Activated CD8-positive, alpha-beta memory T cell treated with anti-CD3 and anti-CD28 coated beads, Interleukin-2, amount 50 U/mL, for 24 hours (primary cell): ENCODE measurements around the gene RPN2.

Source experiments
- DNase-seq: peaks from one replicate; pipeline ENCODE4 v3.0.0-alpha.2; 2020; ENCODE audit errors: extremely low read depth

Gene RPN2

GRCh38 chr20:37185686-37186085 lies 6.6 kb downstream of the RPN2 start:
- DNase-seq = no peak

DNA sequence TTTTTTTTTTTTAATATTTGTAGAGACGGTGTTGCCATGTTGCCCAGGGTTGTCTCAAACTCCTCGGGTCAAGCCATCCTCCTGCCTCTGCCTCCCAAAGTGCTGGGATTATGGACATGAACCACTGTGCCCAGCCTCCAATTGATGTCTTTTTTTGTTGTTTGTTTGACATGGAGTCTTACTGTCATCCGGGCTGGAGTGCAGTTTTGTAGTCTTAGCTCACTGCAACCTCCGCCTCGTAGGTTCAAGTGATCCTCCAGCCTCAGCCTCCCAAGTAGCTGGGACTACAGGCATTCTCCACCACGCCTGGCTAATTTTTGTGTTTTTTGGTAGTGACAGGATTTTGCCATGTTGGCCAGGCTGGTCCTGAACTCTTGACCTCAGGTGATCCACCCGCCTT lies 9.7 kb downstream of the RPN2 start:
- no peak for DNase-seq

DNA sequence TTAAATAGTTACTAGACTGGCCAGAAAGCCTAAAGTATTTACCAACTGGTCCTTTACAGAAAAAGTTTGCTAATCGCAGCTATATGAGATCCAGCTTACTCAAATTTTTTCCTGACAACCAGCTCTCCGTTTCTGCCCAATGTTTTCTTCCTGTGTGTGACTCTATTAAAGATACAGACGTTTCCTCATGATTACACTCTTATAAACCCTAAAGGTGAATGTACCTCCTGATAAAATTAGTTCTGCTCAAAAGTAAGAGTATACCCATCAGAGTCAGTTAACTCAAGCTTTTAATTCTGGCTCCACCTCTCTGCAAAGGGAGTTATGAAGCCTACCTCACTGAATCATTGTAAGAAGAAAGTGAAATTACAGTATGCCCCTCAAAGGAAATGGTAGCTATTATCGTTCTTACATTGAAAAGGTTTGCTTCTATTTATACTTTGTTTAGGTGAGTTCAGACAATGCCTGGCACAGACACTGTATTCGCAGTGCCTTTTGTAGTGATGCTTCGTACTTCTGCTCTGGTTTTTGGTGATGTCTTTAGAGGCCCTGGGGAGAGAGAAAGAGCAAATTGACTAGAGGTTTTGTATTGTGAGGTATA lies 10.4 kb downstream of the RPN2 start:
- DNase-seq = no peak

GRCh38 chr20:37190354-37191112 lies 11.4 kb downstream of the RPN2 start:
- DNase-seq = no peak

DNA sequence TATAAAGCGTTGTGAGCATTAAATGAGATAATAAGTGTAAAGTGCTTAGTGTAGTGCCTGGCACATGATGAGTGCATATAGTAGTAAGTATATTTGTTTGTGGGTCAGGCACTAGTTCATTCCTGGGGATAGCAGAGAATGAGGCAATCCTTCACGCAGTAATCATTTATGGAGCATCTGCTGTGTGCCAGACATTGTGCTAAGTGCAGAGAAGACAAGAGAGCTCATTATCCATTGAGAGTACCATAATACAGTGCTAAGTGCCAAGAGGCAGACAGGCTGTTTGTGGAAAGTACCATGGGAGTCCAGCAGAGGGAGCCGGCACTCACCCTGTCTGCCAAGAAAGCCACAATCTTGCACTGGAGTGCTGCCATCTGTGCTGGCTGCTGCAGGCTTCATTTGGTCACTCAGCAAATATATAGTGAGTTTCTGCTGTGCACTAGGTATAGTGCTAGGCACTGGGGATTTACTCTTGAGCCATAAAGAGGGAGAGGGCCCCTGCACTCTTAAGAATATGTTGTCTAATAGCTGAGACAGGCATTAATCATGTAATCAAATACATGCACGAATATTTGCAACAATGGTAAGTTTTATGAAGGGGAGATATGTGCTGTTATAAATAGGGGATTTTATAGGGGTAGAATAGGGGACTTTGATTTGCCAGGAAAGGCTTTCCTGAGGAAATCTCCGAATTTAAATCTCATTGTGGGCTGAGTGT lies 13.2 kb downstream of the RPN2 start:
- peak; percentile 41 for DNase-seq

- no peak for DNase-seq
These were observed 14.1 kb downstream of the RPN2 start for GRCh38 chr20:37193226-37193625.

DNA sequence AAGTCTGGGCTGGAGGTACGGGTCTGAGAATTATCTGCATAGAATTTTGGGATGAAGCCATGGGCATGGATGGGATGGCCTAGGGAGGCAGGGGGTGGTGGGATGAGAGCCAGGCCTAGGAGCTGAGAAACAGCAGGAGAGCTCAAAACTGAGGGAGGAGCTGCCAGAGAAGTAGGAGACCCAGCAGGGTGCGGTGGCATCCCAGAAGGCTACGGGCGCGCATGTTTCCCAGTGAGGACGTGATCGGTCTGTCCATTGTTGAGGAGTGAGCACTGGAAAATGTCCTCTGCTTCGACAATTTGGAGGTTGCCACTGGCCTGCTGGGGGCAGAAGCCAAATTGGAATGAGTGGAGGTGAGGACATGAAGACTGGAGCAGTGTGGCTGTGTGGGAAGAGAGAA lies 14.7 kb downstream of the RPN2 start:
- DNase-seq = no peak

DNA sequence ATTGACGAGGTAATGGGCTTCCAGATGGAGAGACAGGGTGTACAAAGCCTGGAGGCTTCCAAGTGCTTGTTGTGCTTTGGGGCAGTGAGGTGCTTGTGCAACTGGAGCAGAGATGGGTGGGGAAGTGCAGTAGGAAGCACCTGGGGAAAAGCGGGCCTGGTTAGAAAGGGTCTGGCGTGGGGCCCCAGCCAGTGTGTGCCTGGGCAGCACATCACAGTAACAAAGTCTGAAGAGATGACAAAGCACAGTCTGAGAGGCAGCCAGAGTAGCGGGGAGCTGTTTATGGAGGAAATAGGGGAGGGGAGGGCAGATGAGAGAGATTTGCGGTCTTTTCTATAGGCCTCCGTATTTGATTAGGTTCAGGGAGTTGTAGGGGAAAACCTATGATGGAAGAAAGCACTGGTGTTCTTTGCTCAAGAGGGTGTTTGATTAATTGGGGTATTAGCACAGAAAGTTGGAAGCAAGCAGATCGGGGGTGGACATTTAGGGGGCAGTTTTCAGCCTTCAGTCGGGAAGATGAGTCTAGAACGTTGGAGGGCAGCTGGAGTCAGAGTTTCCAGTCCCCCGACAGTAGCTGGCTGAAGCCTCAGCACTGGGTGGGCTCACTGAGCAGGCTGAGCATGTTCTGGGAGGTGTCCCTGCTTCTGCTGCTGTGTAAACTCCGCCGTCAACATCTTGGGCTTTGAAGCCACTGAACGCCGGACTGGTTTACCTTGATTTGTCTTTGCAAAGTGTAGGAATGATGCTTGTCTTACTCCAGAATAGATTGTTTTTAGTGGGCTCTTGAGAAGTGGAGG lies 15.7 kb downstream of the RPN2 start:
- no peak for DNase-seq

DNA sequence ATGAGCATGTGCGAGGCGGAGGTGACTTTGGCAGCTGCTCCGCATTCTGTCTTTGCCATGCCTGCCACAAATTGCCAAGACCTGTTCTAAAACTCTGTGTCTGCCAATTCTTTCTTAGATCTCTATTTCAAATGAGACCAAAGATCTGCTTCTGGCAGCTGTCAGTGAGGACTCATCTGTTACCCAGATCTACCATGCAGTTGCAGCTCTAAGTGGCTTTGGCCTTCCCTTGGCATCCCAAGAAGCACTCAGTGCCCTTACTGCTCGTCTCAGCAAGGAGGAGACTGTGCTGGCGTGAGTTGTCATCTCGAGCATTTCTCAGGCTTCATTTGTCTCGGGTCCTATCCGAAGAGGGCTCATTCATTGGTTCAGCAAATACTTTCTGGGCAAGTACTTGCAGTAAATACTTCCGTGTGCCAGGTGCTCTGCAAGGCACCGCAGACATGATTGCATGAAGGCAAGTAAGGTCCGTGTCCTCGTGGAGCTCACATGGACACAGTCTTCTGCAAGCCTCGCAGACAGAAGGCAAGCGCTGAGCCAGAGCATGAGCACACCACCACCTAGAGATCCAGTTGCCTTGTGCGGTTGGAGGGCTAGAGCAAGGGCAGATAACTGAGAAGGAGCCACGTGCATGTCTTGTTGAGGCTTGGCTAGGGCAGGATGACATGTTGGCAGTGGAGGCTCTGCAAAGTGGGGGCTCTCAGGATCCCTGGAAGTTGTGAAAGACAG lies 20.0 kb downstream of the RPN2 start:
- no peak for DNase-seq

DNA sequence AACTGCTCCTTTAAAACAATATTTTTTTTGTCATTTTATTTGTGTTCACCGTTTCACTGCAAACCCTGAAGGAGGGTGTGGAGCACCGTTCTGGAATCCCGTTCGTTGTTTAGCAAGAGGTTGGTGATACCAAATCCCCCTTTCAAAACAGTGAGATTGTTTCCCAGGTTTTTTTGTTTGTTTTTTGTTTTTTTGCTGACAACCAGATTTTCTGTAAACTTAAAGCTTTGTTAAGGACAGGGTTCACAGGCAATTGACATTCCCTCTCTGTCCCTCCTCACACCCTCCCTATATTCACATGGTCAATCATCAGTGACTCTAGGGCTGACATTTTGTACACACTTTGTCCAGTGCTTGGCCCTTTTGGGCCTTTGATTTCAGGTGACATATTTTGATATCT lies 21.2 kb downstream of the RPN2 start:
- DNase-seq = no peak

DNA sequence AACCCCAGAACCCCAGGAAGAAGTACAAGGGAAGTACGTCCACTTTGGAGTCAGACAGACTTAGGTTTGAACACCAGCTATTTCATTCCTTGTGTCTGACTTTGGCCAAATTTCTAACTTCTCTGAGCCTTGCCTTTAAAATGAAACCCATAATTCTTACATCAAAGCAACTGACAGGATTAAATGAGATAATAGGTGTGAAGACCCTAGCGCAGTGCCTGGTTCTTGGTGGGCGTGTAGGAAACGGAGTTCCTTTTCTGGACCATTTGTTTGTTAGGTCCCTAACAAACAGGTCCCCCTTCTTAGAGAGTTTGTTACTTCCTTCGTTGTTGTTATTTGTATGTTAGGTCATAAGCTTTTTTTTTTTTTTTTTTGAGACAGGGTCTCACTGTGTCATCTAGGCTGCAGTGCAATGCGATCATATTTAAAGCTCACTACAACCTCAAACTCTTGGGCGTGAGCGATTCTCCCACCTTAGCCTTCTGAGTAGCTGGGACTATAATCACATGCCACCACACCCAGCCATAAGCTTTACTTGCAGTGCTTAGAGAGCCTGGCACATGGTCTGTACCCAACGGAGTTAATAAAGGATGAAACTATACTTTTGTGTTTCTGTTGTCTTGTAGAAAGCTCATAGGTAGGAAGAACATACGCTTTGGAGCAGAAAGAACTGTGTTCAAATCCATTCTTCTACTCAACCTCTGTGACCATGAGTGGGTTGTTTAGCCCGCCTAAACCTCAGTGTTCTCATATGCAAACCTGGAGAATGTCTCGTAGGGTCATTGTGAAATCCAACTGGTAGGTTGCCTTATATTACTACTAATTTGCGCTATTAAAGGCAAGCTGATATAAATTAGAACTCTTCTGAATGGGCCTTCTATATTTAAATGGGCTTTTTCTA lies 22.0 kb downstream of the RPN2 start:
- DNase-seq = no peak

GRCh38 chr20:37201827-37202162 lies 22.7 kb downstream of the RPN2 start:
- no peak for DNase-seq

DNA sequence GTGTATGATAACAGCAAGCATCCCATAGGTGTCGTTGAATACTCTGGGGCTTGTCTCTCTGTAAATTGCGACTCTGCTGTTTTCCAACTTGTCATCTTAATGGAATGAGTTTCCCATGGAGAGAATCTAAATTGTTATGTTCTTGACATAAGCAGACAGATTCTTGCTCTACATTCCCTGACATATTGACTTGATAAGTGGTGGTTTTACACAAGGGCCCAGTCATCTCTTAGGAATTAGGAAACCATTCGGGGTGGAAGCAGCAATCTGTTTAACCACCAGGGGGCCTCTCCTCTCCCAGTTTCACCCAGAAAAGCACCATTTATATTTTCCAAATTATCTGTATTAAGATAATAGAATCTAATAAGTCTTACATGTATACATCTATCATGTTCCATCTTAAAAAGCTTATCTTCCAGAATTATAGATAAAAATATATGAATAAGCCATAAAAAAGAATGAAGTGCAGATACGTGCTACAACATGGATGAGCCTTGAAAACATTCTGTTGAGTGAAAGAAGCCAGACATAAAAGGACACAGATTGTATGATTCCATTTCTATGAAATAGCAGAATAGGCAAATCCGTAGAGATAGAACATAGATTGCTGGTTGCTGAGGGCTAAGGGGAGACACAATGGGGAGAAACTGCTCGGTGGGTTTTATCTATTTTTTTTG lies 23.3 kb downstream of the RPN2 start:
- DNase-seq = no peak

DNA sequence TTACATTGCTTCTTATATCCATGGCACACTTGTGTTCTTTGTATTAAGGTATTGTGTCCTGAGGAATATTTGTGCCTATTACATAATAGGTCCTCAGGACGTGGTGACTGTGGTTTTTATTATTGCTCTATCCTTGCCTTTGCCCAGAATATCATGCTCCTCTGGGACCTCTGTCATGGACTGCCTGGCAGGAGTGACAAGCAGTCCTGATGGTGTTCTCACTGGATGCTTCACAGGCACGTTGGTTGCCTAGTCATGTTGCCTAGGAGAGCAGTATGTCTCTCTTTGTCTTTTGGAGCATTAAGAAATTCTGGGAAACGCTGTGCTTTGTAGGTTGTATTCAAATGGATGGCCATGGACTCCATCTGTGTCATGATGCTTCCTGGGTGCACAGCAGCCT lies 24.9 kb downstream of the RPN2 start:
- DNase-seq = no peak

- no peak for DNase-seq
These were observed 26.0 kb downstream of the RPN2 start for GRCh38 chr20:37205130-37205529.

DNA sequence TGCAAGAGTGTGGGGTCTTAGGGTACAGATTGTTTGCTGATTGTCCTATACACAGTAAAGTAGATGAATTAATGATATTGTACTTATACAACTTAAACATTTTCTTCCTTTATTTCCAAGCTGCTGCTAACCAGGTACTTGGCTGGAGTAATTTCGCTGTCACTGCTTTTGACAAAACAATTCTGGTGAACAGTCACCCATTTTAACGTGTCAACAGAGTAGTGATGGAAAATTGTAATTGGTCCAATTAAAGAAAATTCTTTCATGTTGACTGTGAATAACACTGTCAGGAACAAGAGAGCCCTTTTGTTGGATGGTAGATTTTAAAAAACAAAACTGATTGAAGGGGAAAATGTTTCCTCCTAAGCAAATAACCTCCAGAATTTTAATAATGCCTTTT lies 26.7 kb downstream of the RPN2 start:
- no peak for DNase-seq

DNA sequence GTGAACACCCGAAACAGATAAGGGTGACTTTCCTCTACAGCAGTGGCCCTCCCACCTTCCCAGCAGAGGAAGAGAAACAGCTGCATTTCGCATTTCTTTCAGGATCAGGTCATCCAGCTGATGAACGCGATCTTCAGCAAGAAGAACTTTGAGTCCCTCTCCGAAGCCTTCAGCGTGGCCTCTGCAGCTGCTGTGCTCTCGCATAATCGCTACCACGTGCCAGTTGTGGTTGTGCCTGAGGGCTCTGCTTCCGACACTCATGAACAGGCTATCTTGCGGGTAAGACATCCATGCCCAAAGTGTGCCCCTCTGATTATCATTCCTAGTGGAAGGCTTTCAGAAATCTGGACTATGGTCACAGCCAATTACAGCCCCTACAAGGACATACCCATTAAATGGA lies 28.0 kb downstream of the RPN2 start:
- DNase-seq = no peak

DNA sequence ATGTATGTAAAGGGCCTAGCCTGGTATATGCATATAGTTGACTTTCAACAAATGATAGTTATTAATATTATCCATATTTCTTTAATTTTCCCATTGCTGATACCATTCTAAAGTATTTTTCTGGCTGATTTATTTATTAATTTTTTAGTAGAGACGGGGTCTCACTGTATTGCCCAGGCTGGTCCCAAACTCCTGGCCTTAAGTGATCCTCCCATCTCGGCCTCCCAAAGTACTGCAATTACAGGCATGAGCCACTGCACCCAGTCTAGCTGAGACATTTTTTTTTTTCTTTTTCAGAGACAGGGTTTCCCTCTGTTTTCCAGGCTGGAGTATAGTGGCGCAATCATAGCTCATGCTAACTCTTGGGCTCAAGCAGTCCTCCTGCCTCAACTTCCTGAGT lies 30.1 kb downstream of the RPN2 start:
- no peak for DNase-seq

DNA sequence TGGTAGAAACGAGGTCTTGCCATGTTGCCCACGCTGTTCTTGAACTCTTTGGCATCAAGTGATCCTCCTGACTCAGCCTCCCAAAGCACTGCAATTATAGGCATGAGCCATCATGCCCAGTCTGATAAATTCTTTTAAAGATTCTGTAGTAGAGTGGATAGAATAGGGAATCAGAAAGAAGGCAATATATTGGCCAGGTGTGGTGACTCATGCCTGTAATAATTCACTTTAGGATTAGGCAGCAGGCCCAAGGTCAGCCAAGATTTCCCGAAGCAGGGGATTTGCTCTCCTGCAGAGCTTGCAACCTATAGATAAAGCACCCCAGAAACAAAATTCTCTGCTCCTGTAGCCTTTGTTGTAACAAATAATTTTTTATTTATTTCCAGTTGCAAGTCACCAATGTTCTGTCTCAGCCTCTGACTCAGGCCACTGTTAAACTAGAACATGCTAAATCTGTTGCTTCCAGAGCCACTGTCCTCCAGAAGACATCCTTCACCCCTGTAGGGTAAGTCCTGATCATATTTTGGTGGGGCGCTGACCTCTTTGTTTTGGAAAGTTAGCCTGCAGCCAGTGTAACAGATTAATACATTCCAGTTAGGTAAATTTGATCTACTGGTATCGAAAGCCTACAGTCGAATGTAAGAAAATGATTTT lies 30.7 kb downstream of the RPN2 start:
- DNase-seq = no peak

DNA sequence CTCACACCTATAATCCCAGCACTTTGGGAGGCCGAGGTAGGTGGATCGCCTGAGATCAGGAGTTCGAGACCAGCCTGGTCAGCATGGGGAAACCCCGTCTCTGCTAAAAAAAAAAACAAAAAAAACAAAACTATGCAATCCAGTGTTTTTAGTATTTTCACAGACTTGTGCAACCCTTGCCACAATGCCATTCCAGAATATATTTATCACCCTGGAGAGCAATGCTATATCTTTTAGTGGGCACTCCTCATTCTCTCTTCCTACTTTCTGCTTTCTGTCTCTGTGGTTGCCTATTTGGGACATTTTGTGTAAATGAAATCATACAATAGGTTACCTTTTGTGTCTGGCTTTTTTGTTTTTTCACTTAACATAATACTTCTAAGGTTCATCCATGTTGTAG lies 39.3 kb downstream of the RPN2 start:
- no peak for DNase-seq
